SU-DHL-6 (cell line): ENCODE measurements around the gene EMP1.

Experiments
- H2AFZ ChIP-seq: fragments of 200-600 bp; sonication (generic); 2 replicates; pipeline ENCODE4 v1.6.1; 2014; ENCODE audit warnings: low read depth, mild to moderate bottlenecking, moderate library complexity, mixed read lengths, antibody characterized with exemption, low read length; ENCODE audit not compliant: severe bottlenecking
- H3F3A ChIP-seq: fragments of 200-600 bp; shearing (Covaris generic); 2 replicates; pipeline ENCODE4 v1.6.0; 2016; ENCODE audit warnings: antibody characterized with exemption, mild to moderate bottlenecking; ENCODE audit not compliant: insufficient read depth
- H3K27ac ChIP-seq: fragments of 200-600 bp; sonication (generic); 2 replicates; pipeline ENCODE4 v1.5.1; 2016; ENCODE audit warnings: low read depth, mild to moderate bottlenecking, low read length, moderate library complexity, mixed read lengths
- H3K27me3 ChIP-seq: fragments of 200-600 bp; sonication (generic), shearing (Covaris generic); 2 replicates; pipeline ENCODE4 v1.6.0; 2014; ENCODE audit warnings: mild to moderate bottlenecking, low read length
- H3K36me3 ChIP-seq: fragments of 200-600 bp; sonication (generic); 2 replicates; pipeline ENCODE4 v1.6.1; 2014; ENCODE audit warnings: mild to moderate bottlenecking, low read length, mixed read lengths
- H3K4me2 ChIP-seq: fragments of 300-600, 200-600 bp; shearing (Covaris generic), sonication (generic); 2 replicates; pipeline ENCODE4 v1.6.0; 2014; ENCODE audit warnings: low read length, low read depth, mild to moderate bottlenecking; ENCODE audit not compliant: poor library complexity, severe bottlenecking
- H3K4me3 ChIP-seq: fragments of 200-600 bp; sonication (generic); 2 replicates; pipeline ENCODE4 v1.5.1; 2014; ENCODE audit warnings: antibody characterized with exemption, low read length, mild to moderate bottlenecking, mixed read lengths; ENCODE audit not compliant: insufficient read depth, poor library complexity, severe bottlenecking
- H3K79me2 ChIP-seq: fragments of 200-600 bp; sonication (generic); 2 replicates; pipeline ENCODE4 v1.6.1; 2014; ENCODE audit warnings: mild to moderate bottlenecking, low read length, moderate library complexity; ENCODE audit not compliant: insufficient read depth
- H3K9ac ChIP-seq: fragments of 200-600 bp; sonication (generic); 2 replicates; pipeline ENCODE4 v1.7.0; 2014; ENCODE audit warnings: mild to moderate bottlenecking, low read length
- H3K9me2 ChIP-seq: fragments of 200-600 bp; sonication (generic); replicated peaks from 2 replicates; pipeline ENCODE4 v1.6.1; 2014; ENCODE audit warnings: low read length; ENCODE audit not compliant: insufficient read depth
- H3K9me3 ChIP-seq: fragments of 200-600 bp; sonication (generic); 2 replicates; pipeline ENCODE4 v1.6.1; 2014; ENCODE audit warnings: low read length, mixed read lengths; ENCODE audit not compliant: insufficient read depth
- H4K20me1 ChIP-seq: fragments of 200-600 bp; sonication (generic); 2 replicates; pipeline ENCODE4 v1.6.1; 2014; ENCODE audit warnings: low read depth, mild to moderate bottlenecking, antibody characterized with exemption, low read length, moderate library complexity, mixed read lengths
- CTCF ChIP-seq: fragments of 200-600 bp; sonication (generic); IDR thresholded peaks from one replicate; pipeline ENCODE4 v1.5.1; 2017; ENCODE audit warnings: antibody characterized with exemption, mild to moderate bottlenecking, low read length, moderate library complexity; ENCODE audit not compliant: insufficient read depth, poor library complexity, severe bottlenecking
- EZH2phosphoT487 ChIP-seq: fragments of 200-600 bp; sonication (generic), shearing (Covaris generic); conservative IDR thresholded peaks from 2 replicates; pipeline ENCODE4 v1.6.1; 2018; ENCODE audit warnings: mild to moderate bottlenecking, antibody characterized with exemption, low read length, moderate library complexity, mixed read lengths

The EMP1 gene

GRCh38 chr12:13210236-13211190, 14.0 kb downstream of the EMP1 start:
- no peak overlapping the region for H3K4me2 ChIP-seq
- no peaks in the 10 kb centered on the region for H3K9me2 ChIP-seq
- H3K9me3 ChIP-seq, result no peaks in the 10 kb centered on the region
- no peaks in the 10 kb centered on the region for H3K36me3 ChIP-seq
- no peak for TF ChIP-seq CTCF
- no peak for TF ChIP-seq EZH2phosphoT487
- no peaks in the 10 kb centered on the region for H3K27me3 ChIP-seq
- H3F3A ChIP-seq, result no peaks in the 10 kb centered on the region
- H3K79me2 ChIP-seq, result no peaks in the 10 kb centered on the region
- no peak overlapping the region for H3K27ac ChIP-seq
- H4K20me1 ChIP-seq, result no peaks in the 10 kb centered on the region
- no peak overlapping the region for H2AFZ ChIP-seq
- H3K4me3 ChIP-seq, result no peak overlapping the region
- no peak overlapping the region for H3K9ac ChIP-seq

DNA sequence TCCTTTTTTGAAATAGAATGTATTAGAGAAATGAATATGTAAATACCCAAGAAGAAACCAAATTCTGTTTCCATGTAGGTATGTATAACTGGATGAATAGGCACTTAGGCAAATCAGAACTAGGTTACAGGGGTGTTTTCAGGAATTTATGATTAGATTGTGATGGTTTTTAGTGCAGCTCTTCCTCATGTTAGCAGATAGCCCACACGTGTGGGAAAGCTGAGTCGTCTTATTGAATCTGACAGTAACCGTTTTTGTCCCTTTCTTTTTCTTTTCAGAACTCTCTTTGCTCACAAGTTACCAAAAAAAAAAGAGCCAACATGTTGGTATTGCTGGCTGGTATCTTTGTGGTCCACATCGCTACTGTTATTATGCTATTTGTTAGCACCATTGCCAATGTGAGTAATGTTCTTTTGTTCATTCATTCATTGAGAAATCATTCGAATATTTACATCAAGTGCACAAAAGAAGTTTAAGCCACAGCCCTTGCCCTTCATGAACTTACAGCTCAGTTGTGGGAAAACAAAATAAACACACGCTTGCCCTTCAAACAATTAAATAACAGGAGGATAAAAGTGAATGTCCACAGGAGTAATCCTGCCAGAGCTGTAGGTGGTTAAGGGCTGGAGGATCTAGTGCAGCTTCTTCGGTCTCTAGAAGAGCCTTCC, 14.8 kb downstream of the EMP1 start:
- no peak overlapping the region for H2AFZ ChIP-seq
- no peaks in the 10 kb centered on the region for H3K9me3 ChIP-seq
- H3K27ac ChIP-seq, result no peak overlapping the region
- no peaks in the 10 kb centered on the region for H4K20me1 ChIP-seq
- H3K4me3 ChIP-seq, result no peak overlapping the region
- H3K36me3 ChIP-seq, result no peaks in the 10 kb centered on the region
- H3K9me2 ChIP-seq, result no peaks in the 10 kb centered on the region
- H3K79me2 ChIP-seq, result no peaks in the 10 kb centered on the region
- no peak overlapping the region for H3K4me2 ChIP-seq
- H3K9ac ChIP-seq, result no peak overlapping the region
- H3K27me3 ChIP-seq, result no peaks in the 10 kb centered on the region
- no peak for TF ChIP-seq CTCF
- TF ChIP-seq EZH2phosphoT487, result no peak
- no peaks in the 10 kb centered on the region for H3F3A ChIP-seq

DNA sequence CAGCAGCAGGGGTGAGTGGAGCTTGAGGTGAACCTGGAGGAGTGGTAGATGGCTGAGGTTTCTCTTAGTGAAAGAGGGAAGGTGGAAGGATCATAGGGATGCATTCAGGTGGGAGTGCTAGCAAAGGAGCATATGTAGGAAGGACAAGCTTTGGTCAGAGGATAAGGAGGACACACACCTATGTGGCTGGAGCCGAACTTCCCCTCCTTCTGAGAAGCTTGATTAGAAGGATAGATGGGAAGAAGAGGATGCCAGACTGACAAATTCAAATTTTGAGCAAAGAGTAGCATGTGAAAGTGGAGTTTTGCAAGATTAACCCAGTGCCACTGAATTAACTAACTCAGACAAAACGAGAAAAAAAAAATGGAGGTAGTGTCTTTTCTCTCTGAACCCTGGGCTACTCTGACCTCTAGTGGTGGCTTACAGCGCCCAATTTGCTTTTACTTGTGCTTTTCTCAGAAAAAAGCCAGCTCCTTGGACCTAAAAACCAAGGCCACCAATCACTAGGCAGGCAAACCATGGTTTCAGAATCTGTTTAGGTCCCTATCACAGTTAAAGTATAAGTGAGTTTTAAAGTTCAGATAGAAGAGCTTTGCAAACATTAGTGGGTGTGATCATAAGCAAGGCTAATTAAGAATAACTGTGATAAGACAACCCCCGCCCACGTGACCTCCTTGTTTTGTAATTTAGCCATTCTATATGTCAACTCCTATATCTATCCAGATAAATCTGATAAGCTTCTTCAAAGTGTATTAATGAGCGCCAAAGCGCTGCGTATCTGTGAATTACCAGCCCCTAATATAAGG, 15.5 kb downstream of the EMP1 start:
- no peaks in the 10 kb centered on the region for H3K79me2 ChIP-seq
- no peak overlapping the region for H3K4me2 ChIP-seq
- no peaks in the 10 kb centered on the region for H3K9me3 ChIP-seq
- H3K27ac ChIP-seq, result no peak overlapping the region
- H3K9ac ChIP-seq, result no peak overlapping the region
- H4K20me1 ChIP-seq, result no peaks in the 10 kb centered on the region
- H3K27me3 ChIP-seq, result no peaks in the 10 kb centered on the region
- H3F3A ChIP-seq, result no peaks in the 10 kb centered on the region
- H3K9me2 ChIP-seq, result no peaks in the 10 kb centered on the region
- no peaks in the 10 kb centered on the region for H3K36me3 ChIP-seq
- TF ChIP-seq CTCF (peak; percentile 50), EZH2phosphoT487 (no peak)
- no peak overlapping the region for H2AFZ ChIP-seq
- no peak overlapping the region for H3K4me3 ChIP-seq
